ENCODE results near the gene TMEM203.

DNA sequence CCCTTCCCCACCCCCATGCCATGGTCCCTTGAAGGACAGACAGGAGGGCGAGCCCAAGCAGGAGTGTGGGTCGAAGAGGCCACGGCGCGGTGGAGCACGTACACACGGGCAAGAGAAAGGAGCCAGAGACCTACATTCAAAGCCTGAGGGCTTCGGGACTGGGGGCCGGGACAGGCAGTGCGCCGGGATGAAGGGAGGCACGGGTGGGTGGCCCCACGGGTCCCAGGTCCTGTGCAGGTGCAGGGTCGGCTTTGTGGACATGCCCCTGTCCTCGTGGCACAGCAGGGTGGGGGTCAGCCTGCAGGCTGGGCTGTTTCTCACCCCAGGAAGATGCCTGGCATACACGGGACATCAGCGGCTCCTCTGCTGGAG lies 45.4 kb downstream of the TMEM203 start:
- TF ChIP-seq, protein P1, sequence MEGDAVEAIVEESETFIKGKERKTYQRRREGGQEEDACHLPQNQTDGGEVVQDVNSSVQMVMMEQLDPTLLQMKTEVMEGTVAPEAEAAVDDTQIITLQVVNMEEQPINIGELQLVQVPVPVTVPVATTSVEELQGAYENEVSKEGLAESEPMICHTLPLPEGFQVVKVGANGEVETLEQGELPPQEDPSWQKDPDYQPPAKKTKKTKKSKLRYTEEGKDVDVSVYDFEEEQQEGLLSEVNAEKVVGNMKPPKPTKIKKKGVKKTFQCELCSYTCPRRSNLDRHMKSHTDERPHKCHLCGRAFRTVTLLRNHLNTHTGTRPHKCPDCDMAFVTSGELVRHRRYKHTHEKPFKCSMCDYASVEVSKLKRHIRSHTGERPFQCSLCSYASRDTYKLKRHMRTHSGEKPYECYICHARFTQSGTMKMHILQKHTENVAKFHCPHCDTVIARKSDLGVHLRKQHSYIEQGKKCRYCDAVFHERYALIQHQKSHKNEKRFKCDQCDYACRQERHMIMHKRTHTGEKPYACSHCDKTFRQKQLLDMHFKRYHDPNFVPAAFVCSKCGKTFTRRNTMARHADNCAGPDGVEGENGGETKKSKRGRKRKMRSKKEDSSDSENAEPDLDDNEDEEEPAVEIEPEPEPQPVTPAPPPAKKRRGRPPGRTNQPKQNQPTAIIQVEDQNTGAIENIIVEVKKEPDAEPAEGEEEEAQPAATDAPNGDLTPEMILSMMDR (IDR thresholded peaks at IDR 0.05; ENCODE audit: low read depth, low read length), result no peak
- no peak for TF ChIP-seq EZH2phosphoT487 (IDR thresholded peaks at IDR 0.05; ENCODE audit: low read depth)

All from OCI-LY3 (cell line).